ENCODE data around the gene BMP6. TPM values are rescaled to one million over a fixed set of nuclear protein-coding genes. Genes with fewer than 3 reads are reported as not detected.
A peak's percentile ranks its signal among the peaks of the same experiment; 100 is the strongest.

The BMP6 gene
- total and polyA plus RNA-seq, 2 of the 8 experiments (the other 6 are each of a cell fraction or from before 2014, with no cell fraction given): 2.0 to 2.1 TPM

GRCh38 chr6:7726416-7727085 lies 652 bp downstream of the BMP6 start (continued):
- TF ChIP-seq, protein P1, sequence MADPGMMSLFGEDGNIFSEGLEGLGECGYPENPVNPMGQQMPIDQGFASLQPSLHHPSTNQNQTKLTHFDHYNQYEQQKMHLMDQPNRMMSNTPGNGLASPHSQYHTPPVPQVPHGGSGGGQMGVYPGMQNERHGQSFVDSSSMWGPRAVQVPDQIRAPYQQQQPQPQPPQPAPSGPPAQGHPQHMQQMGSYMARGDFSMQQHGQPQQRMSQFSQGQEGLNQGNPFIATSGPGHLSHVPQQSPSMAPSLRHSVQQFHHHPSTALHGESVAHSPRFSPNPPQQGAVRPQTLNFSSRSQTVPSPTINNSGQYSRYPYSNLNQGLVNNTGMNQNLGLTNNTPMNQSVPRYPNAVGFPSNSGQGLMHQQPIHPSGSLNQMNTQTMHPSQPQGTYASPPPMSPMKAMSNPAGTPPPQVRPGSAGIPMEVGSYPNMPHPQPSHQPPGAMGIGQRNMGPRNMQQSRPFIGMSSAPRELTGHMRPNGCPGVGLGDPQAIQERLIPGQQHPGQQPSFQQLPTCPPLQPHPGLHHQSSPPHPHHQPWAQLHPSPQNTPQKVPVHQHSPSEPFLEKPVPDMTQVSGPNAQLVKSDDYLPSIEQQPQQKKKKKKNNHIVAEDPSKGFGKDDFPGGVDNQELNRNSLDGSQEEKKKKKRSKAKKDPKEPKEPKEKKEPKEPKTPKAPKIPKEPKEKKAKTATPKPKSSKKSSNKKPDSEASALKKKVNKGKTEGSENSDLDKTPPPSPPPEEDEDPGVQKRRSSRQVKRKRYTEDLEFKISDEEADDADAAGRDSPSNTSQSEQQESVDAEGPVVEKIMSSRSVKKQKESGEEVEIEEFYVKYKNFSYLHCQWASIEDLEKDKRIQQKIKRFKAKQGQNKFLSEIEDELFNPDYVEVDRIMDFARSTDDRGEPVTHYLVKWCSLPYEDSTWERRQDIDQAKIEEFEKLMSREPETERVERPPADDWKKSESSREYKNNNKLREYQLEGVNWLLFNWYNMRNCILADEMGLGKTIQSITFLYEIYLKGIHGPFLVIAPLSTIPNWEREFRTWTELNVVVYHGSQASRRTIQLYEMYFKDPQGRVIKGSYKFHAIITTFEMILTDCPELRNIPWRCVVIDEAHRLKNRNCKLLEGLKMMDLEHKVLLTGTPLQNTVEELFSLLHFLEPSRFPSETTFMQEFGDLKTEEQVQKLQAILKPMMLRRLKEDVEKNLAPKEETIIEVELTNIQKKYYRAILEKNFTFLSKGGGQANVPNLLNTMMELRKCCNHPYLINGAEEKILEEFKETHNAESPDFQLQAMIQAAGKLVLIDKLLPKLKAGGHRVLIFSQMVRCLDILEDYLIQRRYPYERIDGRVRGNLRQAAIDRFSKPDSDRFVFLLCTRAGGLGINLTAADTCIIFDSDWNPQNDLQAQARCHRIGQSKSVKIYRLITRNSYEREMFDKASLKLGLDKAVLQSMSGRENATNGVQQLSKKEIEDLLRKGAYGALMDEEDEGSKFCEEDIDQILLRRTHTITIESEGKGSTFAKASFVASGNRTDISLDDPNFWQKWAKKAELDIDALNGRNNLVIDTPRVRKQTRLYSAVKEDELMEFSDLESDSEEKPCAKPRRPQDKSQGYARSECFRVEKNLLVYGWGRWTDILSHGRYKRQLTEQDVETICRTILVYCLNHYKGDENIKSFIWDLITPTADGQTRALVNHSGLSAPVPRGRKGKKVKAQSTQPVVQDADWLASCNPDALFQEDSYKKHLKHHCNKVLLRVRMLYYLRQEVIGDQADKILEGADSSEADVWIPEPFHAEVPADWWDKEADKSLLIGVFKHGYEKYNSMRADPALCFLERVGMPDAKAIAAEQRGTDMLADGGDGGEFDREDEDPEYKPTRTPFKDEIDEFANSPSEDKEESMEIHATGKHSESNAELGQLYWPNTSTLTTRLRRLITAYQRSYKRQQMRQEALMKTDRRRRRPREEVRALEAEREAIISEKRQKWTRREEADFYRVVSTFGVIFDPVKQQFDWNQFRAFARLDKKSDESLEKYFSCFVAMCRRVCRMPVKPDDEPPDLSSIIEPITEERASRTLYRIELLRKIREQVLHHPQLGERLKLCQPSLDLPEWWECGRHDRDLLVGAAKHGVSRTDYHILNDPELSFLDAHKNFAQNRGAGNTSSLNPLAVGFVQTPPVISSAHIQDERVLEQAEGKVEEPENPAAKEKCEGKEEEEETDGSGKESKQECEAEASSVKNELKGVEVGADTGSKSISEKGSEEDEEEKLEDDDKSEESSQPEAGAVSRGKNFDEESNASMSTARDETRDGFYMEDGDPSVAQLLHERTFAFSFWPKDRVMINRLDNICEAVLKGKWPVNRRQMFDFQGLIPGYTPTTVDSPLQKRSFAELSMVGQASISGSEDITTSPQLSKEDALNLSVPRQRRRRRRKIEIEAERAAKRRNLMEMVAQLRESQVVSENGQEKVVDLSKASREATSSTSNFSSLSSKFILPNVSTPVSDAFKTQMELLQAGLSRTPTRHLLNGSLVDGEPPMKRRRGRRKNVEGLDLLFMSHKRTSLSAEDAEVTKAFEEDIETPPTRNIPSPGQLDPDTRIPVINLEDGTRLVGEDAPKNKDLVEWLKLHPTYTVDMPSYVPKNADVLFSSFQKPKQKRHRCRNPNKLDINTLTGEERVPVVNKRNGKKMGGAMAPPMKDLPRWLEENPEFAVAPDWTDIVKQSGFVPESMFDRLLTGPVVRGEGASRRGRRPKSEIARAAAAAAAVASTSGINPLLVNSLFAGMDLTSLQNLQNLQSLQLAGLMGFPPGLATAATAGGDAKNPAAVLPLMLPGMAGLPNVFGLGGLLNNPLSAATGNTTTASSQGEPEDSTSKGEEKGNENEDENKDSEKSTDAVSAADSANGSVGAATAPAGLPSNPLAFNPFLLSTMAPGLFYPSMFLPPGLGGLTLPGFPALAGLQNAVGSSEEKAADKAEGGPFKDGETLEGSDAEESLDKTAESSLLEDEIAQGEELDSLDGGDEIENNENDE (IDR thresholded peaks at IDR 0.05; ENCODE audit: insufficient replicate concordance, low read length): no peak
- TF ChIP-seq TEAD4 (IDR thresholded peaks at IDR 0.05; ENCODE audit: low read depth, low read length) (no peak), GTF2F1 (IDR thresholded peaks at IDR 0.05; ENCODE audit: borderline replicate concordance, low read depth, low read length) (no peak), KDM4A (IDR thresholded peaks at IDR 0.05; ENCODE audit: low read depth, low read length, severe bottlenecking) (peak; percentile 49), TBP (IDR thresholded peaks at IDR 0.05; ENCODE audit: low read depth, low read length) (no peak), CEBPB (IDR thresholded peaks at IDR 0.05; ENCODE audit: low read depth, low read length) (no peak), KDM5A (IDR thresholded peaks at IDR 0.05; ENCODE audit: low read length) (no peak), POU5F1 (IDR thresholded peaks at IDR 0.05; ENCODE audit: low read depth, low read length) (no peak), JUND (IDR thresholded peaks at IDR 0.05; ENCODE audit: low read length) (no peak), SUZ12 (IDR thresholded peaks at IDR 0.05; ENCODE audit: low read length) (peak; percentile 79), MAX (IDR thresholded peaks at IDR 0.05) (0 out of 2 replicates have a peak, but pooled peaks have one; percentile 48)

All from H1 (cell line).